MM.1S (cell line): ENCODE data around the gene CACNB2.

Experiments
- DNase-seq: peaks from one replicate; pipeline ENCODE4 v3.0.0-alpha.2; 2015
- H2AFZ ChIP-seq: fragments of 300-600 bp; sonication (generic); 2 replicates; pipeline ENCODE4 v1.6.0; 2016; ENCODE audit warnings: antibody characterized with exemption, low read length
- H3F3A ChIP-seq: fragments of 300-600 bp; sonication (generic); 2 replicates; pipeline ENCODE4 v1.6.1; 2016; ENCODE audit warnings: mild to moderate bottlenecking, antibody characterized with exemption, low read length, moderate library complexity, mixed read lengths; ENCODE audit not compliant: insufficient read depth
- H3K27ac ChIP-seq: fragments of 300-600 bp; sonication (generic); 2 replicates; pipeline ENCODE4 v1.5.1; 2016; ENCODE audit warnings: mild to moderate bottlenecking, low read length
- H3K27me3 ChIP-seq: fragments of 300-600 bp; sonication (generic); replicated peaks from 2 replicates; pipeline ENCODE4 v1.6.0; 2016; ENCODE audit warnings: low read length; ENCODE audit not compliant: insufficient read depth
- H3K36me3 ChIP-seq: fragments of 300-600 bp; sonication (generic); replicated peaks from 2 replicates; pipeline ENCODE4 v1.6.1; 2016; ENCODE audit warnings: mild to moderate bottlenecking, low read length, mixed read lengths; ENCODE audit not compliant: insufficient read depth
- H3K4me1 ChIP-seq: fragments of 300-600 bp; sonication (generic); 2 replicates; pipeline ENCODE4 v1.6.1; 2016; ENCODE audit warnings: low read length, mixed read lengths
- H3K4me2 ChIP-seq: fragments of 300-600 bp; sonication (generic); 2 replicates; pipeline ENCODE4 v1.6.0; 2016; ENCODE audit warnings: low read depth, low read length
- H3K4me3 ChIP-seq: fragments of 300-600 bp; sonication (generic); 2 replicates; pipeline ENCODE4 v1.5.1; 2016; ENCODE audit warnings: low read length, mixed read lengths
- H3K79me2 ChIP-seq: fragments of 300-600 bp; sonication (generic); 2 replicates; pipeline ENCODE4 v1.6.1; 2016; ENCODE audit warnings: mixed run types, low read length, mixed read lengths
- H3K9ac ChIP-seq: fragments of 300-600 bp; sonication (generic); 2 replicates; pipeline ENCODE4 v1.6.1; 2016; ENCODE audit warnings: low read length, mixed read lengths
- H3K9me2 ChIP-seq: fragments of 300-600 bp; sonication (generic); replicated peaks from 2 replicates; pipeline ENCODE4 v1.6.1; 2016; ENCODE audit warnings: mild to moderate bottlenecking, low read length, mixed read lengths; ENCODE audit not compliant: insufficient read depth
- H3K9me3 ChIP-seq: fragments of 300-600 bp; sonication (generic); replicated peaks from 2 replicates; pipeline ENCODE4 v1.6.1; 2016; ENCODE audit warnings: mild to moderate bottlenecking, low read length, mixed read lengths; ENCODE audit not compliant: insufficient read depth
- H4K20me1 ChIP-seq: fragments of 300-600 bp; sonication (generic); 2 replicates; pipeline ENCODE4 v1.6.1; 2016; ENCODE audit warnings: mild to moderate bottlenecking, low read length, moderate library complexity, mixed read lengths; ENCODE audit not compliant: insufficient read depth
- EZH2 ChIP-seq: fragments of 300-600 bp; sonication (generic); optimal IDR thresholded peaks from 2 replicates; pipeline ENCODE3; 2017; ENCODE audit warnings: low read depth, mild to moderate bottlenecking, antibody characterized with exemption, low read length, mixed read lengths
- EZH2phosphoT487 ChIP-seq: fragments of 300-600 bp; sonication (generic); IDR thresholded peaks from 2 replicates; pipeline ENCODE4 v1.6.1; 2018; ENCODE audit warnings: antibody characterized with exemption, low read length
- TF ChIP-seq, protein P1 (sequence below): fragments of 300-600 bp; sonication (generic); IDR thresholded peaks from 2 replicates; pipeline ENCODE4 v1.5.1; 2016; ENCODE audit warnings: antibody characterized with exemption, low read length, mixed read lengths

CACNB2 gene

GRCh38 chr10:18222866-18223265, 82.6 kb downstream of the CACNB2 start:
- Histone ChIP-seq H3K27ac (no peak overlapping the region), H3K36me3 (no peaks in the 10 kb centered on the region), H3K4me3 (no peak overlapping the region), H3K9me2 (no peaks in the 10 kb centered on the region), H3K27me3 (no peaks in the 10 kb centered on the region), H3K9ac (no peak overlapping the region), H3K4me2 (no peak overlapping the region), H3K79me2 (no peaks in the 10 kb centered on the region), H2AFZ (no peak overlapping the region), H3F3A (no peaks in the 10 kb centered on the region), H4K20me1 (no peaks in the 10 kb centered on the region), H3K4me1 (no peaks in the 10 kb centered on the region), H3K9me3 (no peaks in the 10 kb centered on the region)
- DNase-seq = no peak
- no peak for TF ChIP-seq EZH2
- no peak for TF ChIP-seq EZH2phosphoT487
- TF ChIP-seq, protein P1, sequence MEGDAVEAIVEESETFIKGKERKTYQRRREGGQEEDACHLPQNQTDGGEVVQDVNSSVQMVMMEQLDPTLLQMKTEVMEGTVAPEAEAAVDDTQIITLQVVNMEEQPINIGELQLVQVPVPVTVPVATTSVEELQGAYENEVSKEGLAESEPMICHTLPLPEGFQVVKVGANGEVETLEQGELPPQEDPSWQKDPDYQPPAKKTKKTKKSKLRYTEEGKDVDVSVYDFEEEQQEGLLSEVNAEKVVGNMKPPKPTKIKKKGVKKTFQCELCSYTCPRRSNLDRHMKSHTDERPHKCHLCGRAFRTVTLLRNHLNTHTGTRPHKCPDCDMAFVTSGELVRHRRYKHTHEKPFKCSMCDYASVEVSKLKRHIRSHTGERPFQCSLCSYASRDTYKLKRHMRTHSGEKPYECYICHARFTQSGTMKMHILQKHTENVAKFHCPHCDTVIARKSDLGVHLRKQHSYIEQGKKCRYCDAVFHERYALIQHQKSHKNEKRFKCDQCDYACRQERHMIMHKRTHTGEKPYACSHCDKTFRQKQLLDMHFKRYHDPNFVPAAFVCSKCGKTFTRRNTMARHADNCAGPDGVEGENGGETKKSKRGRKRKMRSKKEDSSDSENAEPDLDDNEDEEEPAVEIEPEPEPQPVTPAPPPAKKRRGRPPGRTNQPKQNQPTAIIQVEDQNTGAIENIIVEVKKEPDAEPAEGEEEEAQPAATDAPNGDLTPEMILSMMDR = no peak

- Histone ChIP-seq H3F3A (no peaks in the 10 kb centered on the region), H3K9me3 (no peaks in the 10 kb centered on the region), H2AFZ (no peak overlapping the region), H3K9ac (no peak overlapping the region), H3K4me1 (no peaks in the 10 kb centered on the region), H3K9me2 (no peaks in the 10 kb centered on the region), H3K4me3 (no peak overlapping the region), H3K79me2 (no peaks in the 10 kb centered on the region), H4K20me1 (no peaks in the 10 kb centered on the region), H3K36me3 (no peaks in the 10 kb centered on the region), H3K4me2 (no peak overlapping the region), H3K27ac (no peak overlapping the region), H3K27me3 (no peaks in the 10 kb centered on the region)
- TF ChIP-seq EZH2 = no peak
- TF ChIP-seq EZH2phosphoT487 = no peak
- TF ChIP-seq, protein P1 = no peak
- DNase-seq = no peak
Observed at GRCh38 chr10:18223898-18224297, 83.7 kb downstream of the CACNB2 start.

DNA sequence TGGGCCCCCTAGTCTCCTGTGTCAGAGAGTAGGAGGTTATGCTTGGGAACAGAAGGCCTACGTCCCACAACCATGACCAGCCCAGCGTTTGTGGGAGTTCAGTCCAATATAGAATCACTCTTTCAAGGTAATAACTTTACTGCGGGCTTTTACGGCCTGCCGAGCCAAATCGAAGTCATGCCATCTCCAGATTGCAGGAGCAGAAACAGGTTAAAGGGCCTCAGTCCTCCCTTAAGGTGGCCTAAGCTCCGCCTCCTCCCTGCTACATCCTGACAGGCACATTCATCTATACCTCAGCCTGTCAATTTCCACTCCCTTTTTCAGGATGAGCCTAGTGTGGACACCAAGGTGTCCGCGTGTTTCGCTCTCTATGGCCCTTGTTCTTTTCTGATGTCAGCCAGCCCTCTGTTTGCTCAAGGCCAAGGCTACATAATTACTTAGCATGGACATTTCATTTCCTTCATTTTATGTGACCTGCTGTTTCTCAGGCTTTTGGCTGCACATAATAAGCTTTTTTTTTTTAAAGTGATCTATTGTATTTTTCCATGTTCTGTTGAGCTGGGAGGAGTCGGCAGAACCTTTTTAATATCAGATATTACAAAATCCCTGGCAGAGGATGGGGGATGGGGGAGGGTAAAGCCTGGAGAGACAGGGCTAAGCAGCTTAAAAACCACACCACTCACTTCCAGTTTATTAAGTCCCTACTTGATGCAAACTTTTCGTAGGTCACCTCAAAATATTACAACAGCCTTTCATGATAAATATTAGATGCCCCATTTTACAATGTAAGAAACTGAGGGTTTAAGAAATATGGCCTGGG, 84.6 kb downstream of the CACNB2 start:
- H3K9me3 ChIP-seq = no peaks in the 10 kb centered on the region
- H3K9ac ChIP-seq = no peak overlapping the region
- no peaks in the 10 kb centered on the region for H3K9me2 ChIP-seq
- H3K27me3 ChIP-seq = no peaks in the 10 kb centered on the region
- H3K79me2 ChIP-seq = no peaks in the 10 kb centered on the region
- no peak overlapping the region for H3K4me2 ChIP-seq
- no peak for TF ChIP-seq EZH2
- TF ChIP-seq, protein P1 = no peak
- no peaks in the 10 kb centered on the region for H3K4me1 ChIP-seq
- no peak overlapping the region for H3K27ac ChIP-seq
- no peak for DNase-seq
- H4K20me1 ChIP-seq = no peaks in the 10 kb centered on the region
- H3K4me3 ChIP-seq = no peak overlapping the region
- H2AFZ ChIP-seq = no peak overlapping the region
- no peaks in the 10 kb centered on the region for H3K36me3 ChIP-seq
- H3F3A ChIP-seq = no peaks in the 10 kb centered on the region
